ENCODE data around the gene RIC1. TPM values are rescaled to one million over a fixed set of nuclear protein-coding genes. Genes with fewer than 3 reads are reported as not detected.
A peak's percentile ranks its signal among the peaks of the same experiment; 100 is the strongest.

Gene RIC1
- total and polyA plus RNA-seq, 2 of the 13 experiments (the other 11 are each of a cell fraction or from before 2014, with no cell fraction given): 18.2 to 19.0 TPM

GRCh38 chr9:5629312-5630080 lies 589 bp downstream of the RIC1 start (continued):
- TF ChIP-seq ZFY (CRISPR knock-in tag; IDR thresholded peaks at IDR 0.05): no peak
- no peak; the same call in 1 of the 2 replicates for TF ChIP-seq HOXA3 (CRISPR knock-in tag; IDR thresholded peaks at IDR 0.05)
- TF ChIP-seq GATAD1 (CRISPR knock-in tag; IDR thresholded peaks at IDR 0.05): no peak
- no peak for TF ChIP-seq NR2F6 (IDR thresholded peaks at IDR 0.05)
- TF ChIP-seq NR2F6 (CRISPR knock-in tag; IDR thresholded peaks at IDR 0.05): no peak
- TF ChIP-seq ZNF589 (CRISPR knock-in tag; conservative IDR thresholded peaks at IDR 0.05): no peak
- no peak for TF ChIP-seq PHF21A (CRISPR knock-in tag; IDR thresholded peaks at IDR 0.05)
- no peak for TF ChIP-seq ZBTB34 (CRISPR knock-in tag; IDR thresholded peaks at IDR 0.05)
- TF ChIP-seq ZNF414 (CRISPR knock-in tag; IDR thresholded peaks at IDR 0.05): 0 out of 2 replicates have a peak, but pooled peaks have one; percentile 4
- TF ChIP-seq ZBTB14 (CRISPR knock-in tag; IDR thresholded peaks at IDR 0.05): no peak
- TF ChIP-seq KDM5A (IDR thresholded peaks at IDR 0.05; ENCODE audit: borderline replicate concordance, low read length): no peak
- TF ChIP-seq AHR (CRISPR knock-in tag; IDR thresholded peaks at IDR 0.05): no peak
- TF ChIP-seq ARHGAP35 (CRISPR knock-in tag; IDR thresholded peaks at IDR 0.05; ENCODE audit: borderline replicate concordance): no peak
- no peak for TF ChIP-seq RFXANK (CRISPR knock-in tag; IDR thresholded peaks at IDR 0.05)
- no peak for TF ChIP-seq ZFP36L1 (CRISPR knock-in tag; IDR thresholded peaks at IDR 0.05)
- no peak for TF ChIP-seq JUNB (CRISPR knock-in tag; IDR thresholded peaks at IDR 0.05; ENCODE audit: borderline replicate concordance)
- no peak for TF ChIP-seq TOPORS (CRISPR knock-in tag; IDR thresholded peaks at IDR 0.05)
- TF ChIP-seq AKAP8 (CRISPR knock-in tag; IDR thresholded peaks at IDR 0.05): no peak
- no peak for TF ChIP-seq SOX6 (IDR thresholded peaks at IDR 0.05)
- no peak for TF ChIP-seq SOX6 (CRISPR knock-in tag; IDR thresholded peaks at IDR 0.05)
- no peak for TF ChIP-seq ISX (CRISPR knock-in tag; conservative IDR thresholded peaks at IDR 0.05)
- no peak for TF ChIP-seq ZKSCAN8 (CRISPR knock-in tag; IDR thresholded peaks at IDR 0.05; ENCODE audit: borderline replicate concordance)
- no peak for TF ChIP-seq GLMP (CRISPR knock-in tag; IDR thresholded peaks at IDR 0.05; ENCODE audit: borderline replicate concordance)
- TF ChIP-seq USF2 (IDR thresholded peaks at IDR 0.05; ENCODE audit: low read depth, low read length): no peak
- TF ChIP-seq USF2 (CRISPR knock-in tag; IDR thresholded peaks at IDR 0.05; ENCODE audit: borderline replicate concordance): no peak
- no peak for TF ChIP-seq RBM22 (optimal IDR thresholded peaks at IDR 0.05; ENCODE audit: low read length)
- TF ChIP-seq TP53 (CRISPR knock-in tag; conservative IDR thresholded peaks at IDR 0.05): no peak
